GM23338 (cell line): ENCODE measurements around the gene KRTAP5-1. TPM values are rescaled to one million over a fixed set of nuclear protein-coding genes. Genes with fewer than 3 reads are reported as not detected.

ENCODE experiments used
- ATAC-seq: fragments of 200-7000 bp; cut with Tn5 transposase; 3 replicates; pipeline ENCODE4 v1.9.1; 2020
- DNase-seq: peaks from one replicate; pipeline ENCODE4 v3.0.0-alpha.2; 2015; ENCODE audit warnings: low spot score
- H2AFZ ChIP-seq: fragments of 200-600 bp; sonication (generic); 2 replicates; pipeline ENCODE4 v1.8.0; 2016; ENCODE audit warnings: antibody characterized with exemption, mild to moderate bottlenecking, moderate library complexity
- H3F3A ChIP-seq: fragments of 200-600 bp; sonication (generic); replicated peaks from 2 replicates; pipeline ENCODE4 v1.8.0; 2017; ENCODE audit warnings: antibody characterized with exemption, mixed run types, low read depth
- H3K27ac ChIP-seq: fragments of 200-600 bp; sonication (generic); 2 replicates; pipeline ENCODE4 v1.6.1; 2016; ENCODE audit warnings: low read depth
- H3K27me3 ChIP-seq: fragments of 200-600 bp; sonication (generic); 2 replicates; pipeline ENCODE4 v1.8.0; 2016; ENCODE audit warnings: mild to moderate bottlenecking, mixed run types, moderate library complexity; ENCODE audit not compliant: insufficient read depth
- H3K36me3 ChIP-seq: fragments of 200-600 bp; sonication (generic); 2 replicates; pipeline ENCODE4 v1.8.0; 2016; ENCODE audit warnings: mild to moderate bottlenecking; ENCODE audit not compliant: insufficient read depth
- H3K4me1 ChIP-seq: fragments of 200-600 bp; sonication (generic); 2 replicates; pipeline ENCODE4 v1.8.0; 2016; ENCODE audit warnings: mild to moderate bottlenecking, moderate library complexity; ENCODE audit not compliant: insufficient read depth
- H3K4me2 ChIP-seq: fragments of 200-600 bp; sonication (generic); 2 replicates; pipeline ENCODE4 v1.7.1; 2017; ENCODE audit warnings: mixed run types
- H3K4me3 ChIP-seq: fragments of 200-600 bp; sonication (generic); 2 replicates; pipeline ENCODE4 v1.6.1; 2016; ENCODE audit warnings: mixed run types
- H3K79me2 ChIP-seq: fragments of 200-600 bp; sonication (generic); replicated peaks from 2 replicates; pipeline ENCODE4 v1.8.0; 2017; ENCODE audit warnings: mild to moderate bottlenecking; ENCODE audit not compliant: insufficient read depth
- H3K9me2 ChIP-seq: fragments of 200-600 bp; sonication (generic); 2 replicates; pipeline ENCODE4 v1.8.0; 2017; ENCODE audit not compliant: insufficient read depth
- H4K20me1 ChIP-seq: fragments of 200-600 bp; sonication (generic); replicated peaks from 2 replicates; pipeline ENCODE4 v1.8.0; 2017; ENCODE audit warnings: mild to moderate bottlenecking; ENCODE audit not compliant: insufficient read depth
- H3K27ac Mint-ChIP-seq: 2 replicates; pipeline ENCODE4 v1.8.0; 2020; ENCODE audit warnings: inconsistent platforms, mild to moderate bottlenecking, moderate library complexity, mixed read lengths
- H3K27me3 Mint-ChIP-seq: 3 replicates; pipeline ENCODE4 v1.8.0; 2022; ENCODE audit warnings: low read depth, mild to moderate bottlenecking, moderate library complexity, mixed read lengths, inconsistent platforms; ENCODE audit not compliant: insufficient read depth, poor library complexity
- H3K36me3 Mint-ChIP-seq: 3 replicates; pipeline ENCODE4 v1.8.0; 2021; ENCODE audit warnings: low read depth, mild to moderate bottlenecking, inconsistent platforms, moderate library complexity, mixed read lengths
- H3K4me1 Mint-ChIP-seq: 3 replicates; pipeline ENCODE4 v1.8.0; 2020; ENCODE audit warnings: mild to moderate bottlenecking, inconsistent platforms, mixed read lengths
- H3K4me3 Mint-ChIP-seq: 3 replicates; pipeline ENCODE4 v1.8.0; 2021; ENCODE audit warnings: moderate library complexity, mild to moderate bottlenecking, inconsistent platforms, mixed read lengths
- H3K9me3 Mint-ChIP-seq: 3 replicates; pipeline ENCODE4 v1.8.0; 2020; ENCODE audit warnings: moderate library complexity, mild to moderate bottlenecking, inconsistent platforms, mixed read lengths
- CREB1 ChIP-seq: fragments of 250-450 bp; sonication (Bioruptor Pico); IDR thresholded peaks from 2 replicates; pipeline ENCODE4 v1.5.0; 2020; ENCODE audit warnings: low read depth, mild to moderate bottlenecking, moderate library complexity
- CTCF ChIP-seq, 2 experiments: fragments of 200-600 bp in 1 of 2; sonication (generic) in 1 of 2; conservative IDR thresholded peaks; 2 replicates each; pipeline versions ENCODE4 v1.5.1 to v1.6.1; 2016 to 2017; ENCODE audit warnings: antibody characterized with exemption in 2 of 2, low read depth in 2 of 2, mild to moderate bottlenecking in 2 of 2, moderate library complexity in 1 of 2
- ETS1 ChIP-seq: IDR thresholded peaks from 2 replicates; pipeline ENCODE4 v1.6.1; 2016; ENCODE audit warnings: antibody characterized with exemption
- EZH2 ChIP-seq: fragments of 200-600 bp; sonication (generic); IDR thresholded peaks from one replicate; pipeline ENCODE4 v1.8.0; 2017; ENCODE audit warnings: antibody characterized with exemption, mild to moderate bottlenecking, low read depth; ENCODE audit not compliant: unreplicated experiment
- EZH2phosphoT487 ChIP-seq: fragments of 200-600 bp; sonication (generic); IDR thresholded peaks from one replicate; pipeline ENCODE4 v1.8.1; 2018; ENCODE audit warnings: antibody characterized with exemption; ENCODE audit not compliant: unreplicated experiment
- JUNB ChIP-seq: IDR thresholded peaks from one replicate; pipeline ENCODE4 v1.6.1; 2016; ENCODE audit warnings: antibody characterized with exemption; ENCODE audit not compliant: unreplicated experiment
- NANOG ChIP-seq: IDR thresholded peaks from 2 replicates; pipeline ENCODE4 v1.6.1; 2016; ENCODE audit warnings: antibody characterized with exemption, borderline replicate concordance
- POLR2AphosphoS5 ChIP-seq: IDR thresholded peaks from 2 replicates; pipeline ENCODE4 v1.6.1; 2016; ENCODE audit warnings: antibody characterized with exemption, low read depth
- REST ChIP-seq: IDR thresholded peaks from one replicate; pipeline ENCODE4 v1.6.1; 2018; ENCODE audit warnings: antibody characterized with exemption; ENCODE audit not compliant: unreplicated experiment
- STAT1 ChIP-seq: IDR thresholded peaks from one replicate; pipeline ENCODE4 v1.6.1; 2016; ENCODE audit warnings: antibody characterized with exemption; ENCODE audit not compliant: unreplicated experiment
- ZNF114 ChIP-seq: fragments of 250-450 bp; sonication (Bioruptor Pico); IDR thresholded peaks from 2 replicates; pipeline ENCODE4 v1.5.0; 2020; ENCODE audit warnings: mild to moderate bottlenecking, moderate library complexity
- ZNF331 ChIP-seq: fragments of 250-450 bp; sonication (Bioruptor Pico); IDR thresholded peaks from 2 replicates; pipeline ENCODE4 v1.5.0; 2020; ENCODE audit warnings: low read depth, mild to moderate bottlenecking, moderate library complexity
- ZNF462 ChIP-seq: fragments of 250-450 bp; sonication (Bioruptor Pico); IDR thresholded peaks from 2 replicates; pipeline ENCODE4 v1.5.0; 2020; ENCODE audit warnings: mild to moderate bottlenecking, moderate library complexity
- polyA plus RNA-seq: library from polyadenylated mRNA; unstranded; fragments of >200 nt; fragmentation: Nextera tagmentation; extraction: Ambion mirVana; gene quantifications from 2 replicates; pipeline ENCODE4 v1.2.1, GENCODE V29; 2016
- total RNA-seq: library from RNA; depleted of rRNA; stranded (reverse); fragments of >200 nt; shearing (Covaris generic); gene quantifications from 2 replicates; pipeline ENCODE4 v1.2.3, GENCODE V29; 2014

The KRTAP5-1 gene
- total and polyA plus RNA-seq, 2 experiments from 2014 or later: not detected

- no peak overlapping the region for H3K4me3 Mint-ChIP-seq
- Histone ChIP-seq H3K4me3 (no peak overlapping the region), H2AFZ (no peak overlapping the region), H3K27ac (no peak overlapping the region), H3K79me2 (no peaks in the 10 kb centered on the region), H3F3A (no peaks in the 10 kb centered on the region), H3K9me2 (no peaks in the 10 kb centered on the region), H4K20me1 (no peaks in the 10 kb centered on the region), H3K4me1 (no peaks in the 10 kb centered on the region), H3K36me3 (no peaks in the 10 kb centered on the region), H3K27me3 (no peaks in the 10 kb centered on the region), H3K4me2 (no peak overlapping the region)
- no peak overlapping the region for H3K27ac Mint-ChIP-seq
- ATAC-seq (no peak), DNase-seq (no peak)
- H3K27me3 Mint-ChIP-seq: peaks cover 9% of the 10 kb centered on the region
- TF ChIP-seq ZNF114 (CRISPR knock-in tag) (no peak), ZNF331 (no peak), EZH2phosphoT487 (no peak), CTCF (conservative IDR thresholded peaks at IDR 0.05; ENCODE audit: low read depth in 2 of 2) (no peak), NANOG (no peak), EZH2 (no peak), ETS1 (no peak), JUNB (no peak), REST (no peak), CREB1 (CRISPR knock-in tag) (no peak), ZNF462 (CRISPR knock-in tag) (no peak), POLR2AphosphoS5 (no peak), STAT1 (no peak)
- H3K9me3 Mint-ChIP-seq: peaks cover 20% of the 10 kb centered on the region
- peaks cover 15% of the 10 kb centered on the region for H3K4me1 Mint-ChIP-seq
- peaks cover 5% of the 10 kb centered on the region; the same call in 1 of the 3 replicates for H3K36me3 Mint-ChIP-seq
Observed at GRCh38 chr11:1604711-1605110, 19.6 kb upstream of the KRTAP5-1 start.
